HepG2 (cell line): ENCODE data around the gene IKZF3. TPM values are rescaled to one million over a fixed set of nuclear protein-coding genes. Genes with fewer than 3 reads are reported as not detected.
A peak's percentile ranks its signal among the peaks of the same experiment; 100 is the strongest.

Experiments used
- CSRNP1 ChIP-seq: sonication (generic); formaldehyde crosslinking; IDR thresholded peaks from 2 replicates; pipeline ENCODE4 v1.8.1; 2023; ENCODE audit warnings: mild to moderate bottlenecking, missing genetic modification reagents
- GLMP ChIP-seq: sonication (generic); formaldehyde crosslinking; IDR thresholded peaks from 2 replicates; pipeline ENCODE4 v1.9.0; 2021; ENCODE audit warnings: missing genetic modification reagents, mild to moderate bottlenecking, borderline replicate concordance
- JUN ChIP-seq: sonication (generic); formaldehyde crosslinking; IDR thresholded peaks from 2 replicates; pipeline ENCODE4 v1.4.0; 2020; ENCODE audit warnings: mild to moderate bottlenecking, missing genetic modification reagents
- MAF1 ChIP-seq: sonication (generic); formaldehyde crosslinking; IDR thresholded peaks from 2 replicates; pipeline ENCODE4 v1.5.0; 2020; ENCODE audit warnings: missing genetic modification reagents, borderline replicate concordance
- RERE ChIP-seq: IDR thresholded peaks from 2 replicates; pipeline ENCODE4 v1.6.1; 2016; ENCODE audit warnings: low read depth, missing genetic modification reagents, missing compliant biosample characterization
- RFX3 ChIP-seq: IDR thresholded peaks from 2 replicates; pipeline ENCODE4 v1.6.1; 2016; ENCODE audit warnings: missing biosample characterization, missing genetic modification reagents
- TMF1 ChIP-seq: sonication (generic); formaldehyde crosslinking; IDR thresholded peaks from 2 replicates; pipeline ENCODE4 v1.8.1; 2022; ENCODE audit warnings: low read depth, missing genetic modification reagents
- ZNF207 ChIP-seq: fragments of 450-650 bp; IDR thresholded peaks from 2 replicates; pipeline ENCODE4 v1.6.1; 2016; ENCODE audit warnings: antibody characterized with exemption, borderline replicate concordance
- ZNF274 ChIP-seq: sonication (generic); formaldehyde crosslinking; IDR thresholded peaks from 2 replicates; pipeline ENCODE4 v1.5.1; 2020; ENCODE audit warnings: mild to moderate bottlenecking, missing genetic modification reagents
- ZNF275 ChIP-seq: sonication (generic); formaldehyde crosslinking; IDR thresholded peaks from 2 replicates; pipeline ENCODE4 v1.8.0; 2022; ENCODE audit warnings: missing genetic modification reagents, mild to moderate bottlenecking, inconsistent platforms, borderline replicate concordance
- ZNF44 ChIP-seq: sonication (generic); formaldehyde crosslinking; IDR thresholded peaks from 2 replicates; pipeline ENCODE4 v1.5.1; 2020; ENCODE audit warnings: mild to moderate bottlenecking, missing genetic modification reagents
- polyA plus RNA-seq, 8 experiments: library from polyadenylated mRNA; depleted of rRNA in 3 of 8; stranded (reverse) in 7 of 8; unstranded in 1 of 8; fragments of >200 nt; fragmentation: Illumina TruSeq in 4 of 8; extraction: Trizol in 4 of 8; gene quantifications; 2 replicates each; pipeline versions ENCODE4 v1.2.1 to v1.2.3, GENCODE V29; 2011 to 2016; ENCODE audit warnings: low read depth in 4 of 8, missing spikeins in 1 of 8, mixed read lengths in 1 of 8; ENCODE audit not compliant: insufficient read depth in 1 of 8
- total RNA-seq, 5 experiments: library from RNA; depleted of rRNA; stranded (reverse); fragments of >200 nt; fragmentation: Illumina TruSeq; extraction: Trizol; gene quantifications; 2 replicates each; pipeline ENCODE4 v1.2.3, GENCODE V29; 2016; ENCODE audit warnings: low read depth in 1 of 5
- TF ChIP-seq, protein P1 (sequence below): sonication (generic); formaldehyde crosslinking; IDR thresholded peaks from 2 replicates; pipeline ENCODE4 v1.4.0; 2020; ENCODE audit warnings: missing genetic modification reagents

IKZF3 gene
- total and polyA plus RNA-seq, 2 of the 13 experiments (the other 11 are each of a cell fraction or from before 2014, with no cell fraction given), result not detected

GRCh38 chr17:39740357-39741111 lies 123.6 kb downstream of the IKZF3 start (continued):
- TF ChIP-seq, protein P1, sequence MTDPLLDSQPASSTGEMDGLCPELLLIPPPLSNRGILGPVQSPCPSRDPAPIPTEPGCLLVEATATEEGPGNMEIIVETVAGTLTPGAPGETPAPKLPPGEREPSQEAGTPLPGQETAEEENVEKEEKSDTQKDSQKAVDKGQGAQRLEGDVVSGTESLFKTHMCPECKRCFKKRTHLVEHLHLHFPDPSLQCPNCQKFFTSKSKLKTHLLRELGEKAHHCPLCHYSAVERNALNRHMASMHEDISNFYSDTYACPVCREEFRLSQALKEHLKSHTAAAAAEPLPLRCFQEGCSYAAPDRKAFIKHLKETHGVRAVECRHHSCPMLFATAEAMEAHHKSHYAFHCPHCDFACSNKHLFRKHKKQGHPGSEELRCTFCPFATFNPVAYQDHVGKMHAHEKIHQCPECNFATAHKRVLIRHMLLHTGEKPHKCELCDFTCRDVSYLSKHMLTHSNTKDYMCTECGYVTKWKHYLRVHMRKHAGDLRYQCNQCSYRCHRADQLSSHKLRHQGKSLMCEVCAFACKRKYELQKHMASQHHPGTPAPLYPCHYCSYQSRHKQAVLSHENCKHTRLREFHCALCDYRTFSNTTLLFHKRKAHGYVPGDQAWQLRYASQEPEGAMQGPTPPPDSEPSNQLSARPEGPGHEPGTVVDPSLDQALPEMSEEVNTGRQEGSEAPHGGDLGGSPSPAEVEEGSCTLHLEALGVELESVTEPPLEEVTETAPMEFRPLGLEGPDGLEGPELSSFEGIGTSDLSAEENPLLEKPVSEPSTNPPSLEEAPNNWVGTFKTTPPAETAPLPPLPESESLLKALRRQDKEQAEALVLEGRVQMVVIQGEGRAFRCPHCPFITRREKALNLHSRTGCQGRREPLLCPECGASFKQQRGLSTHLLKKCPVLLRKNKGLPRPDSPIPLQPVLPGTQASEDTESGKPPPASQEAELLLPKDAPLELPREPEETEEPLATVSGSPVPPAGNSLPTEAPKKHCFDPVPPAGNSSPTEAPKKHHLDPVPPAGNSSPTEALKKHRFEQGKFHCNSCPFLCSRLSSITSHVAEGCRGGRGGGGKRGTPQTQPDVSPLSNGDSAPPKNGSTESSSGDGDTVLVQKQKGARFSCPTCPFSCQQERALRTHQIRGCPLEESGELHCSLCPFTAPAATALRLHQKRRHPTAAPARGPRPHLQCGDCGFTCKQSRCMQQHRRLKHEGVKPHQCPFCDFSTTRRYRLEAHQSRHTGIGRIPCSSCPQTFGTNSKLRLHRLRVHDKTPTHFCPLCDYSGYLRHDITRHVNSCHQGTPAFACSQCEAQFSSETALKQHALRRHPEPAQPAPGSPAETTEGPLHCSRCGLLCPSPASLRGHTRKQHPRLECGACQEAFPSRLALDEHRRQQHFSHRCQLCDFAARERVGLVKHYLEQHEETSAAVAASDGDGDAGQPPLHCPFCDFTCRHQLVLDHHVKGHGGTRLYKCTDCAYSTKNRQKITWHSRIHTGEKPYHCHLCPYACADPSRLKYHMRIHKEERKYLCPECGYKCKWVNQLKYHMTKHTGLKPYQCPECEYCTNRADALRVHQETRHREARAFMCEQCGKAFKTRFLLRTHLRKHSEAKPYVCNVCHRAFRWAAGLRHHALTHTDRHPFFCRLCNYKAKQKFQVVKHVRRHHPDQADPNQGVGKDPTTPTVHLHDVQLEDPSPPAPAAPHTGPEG (CRISPR knock-in tag), result no peak; the same call in 1 of the 2 replicates
- TF ChIP-seq ZNF44 (CRISPR knock-in tag) (no peak), ZNF274 (CRISPR knock-in tag) (no peak; the same call in 1 of the 2 replicates), MAF1 (no peak), GLMP (no peak), ZNF207 (no peak), RERE (CRISPR knock-in tag) (no peak), CSRNP1 (0 out of 2 replicates have a peak, but pooled peaks have one; percentile 0), TMF1 (CRISPR knock-in tag) (0 out of 2 replicates have a peak, but pooled peaks have one; percentile 14), RFX3 (CRISPR knock-in tag) (no peak), JUN (no peak; the same call in 1 of the 2 replicates), ZNF275 (CRISPR knock-in tag) (no peak)
